ENCODE results near the gene GRIK4.

Gene GRIK4

GRCh38 chr11:120907971-120908370 lies 396.4 kb downstream of the GRIK4 start:
- FAIRE-seq (no peak), DNase-seq (ENCODE audit: low spot score) (no peak)

- DNase-seq (ENCODE audit: low spot score) (no peak), FAIRE-seq (no peak)
Observed at GRCh38 chr11:120908461-120909181, 397.1 kb downstream of the GRIK4 start.

- FAIRE-seq (no peak), DNase-seq (ENCODE audit: low spot score) (no peak)
Observed at GRCh38 chr11:120909676-120910416, 398.3 kb downstream of the GRIK4 start.

- no peak for DNase-seq (ENCODE audit: low spot score)
- no peak for FAIRE-seq
Observed at GRCh38 chr11:120911943-120912342, 400.4 kb downstream of the GRIK4 start.

- FAIRE-seq (no peak), DNase-seq (ENCODE audit: low spot score) (peak; percentile 8)
Observed at GRCh38 chr11:120912504-120912903, 401.0 kb downstream of the GRIK4 start.

- no peak for DNase-seq (ENCODE audit: low spot score)
- no peak for FAIRE-seq
Observed at GRCh38 chr11:120912915-120913314, 401.4 kb downstream of the GRIK4 start.

- FAIRE-seq (no peak), DNase-seq (ENCODE audit: low spot score) (no peak)
Observed at GRCh38 chr11:120914021-120914420, 402.5 kb downstream of the GRIK4 start.

GRCh38 chr11:120914601-120915000 lies 403.1 kb downstream of the GRIK4 start:
- FAIRE-seq (no peak), DNase-seq (ENCODE audit: low spot score) (no peak)

- DNase-seq (ENCODE audit: low spot score) = no peak
- FAIRE-seq = no peak
Observed at GRCh38 chr11:120917559-120918239, 406.2 kb downstream of the GRIK4 start.

GRCh38 chr11:120918257-120918656 lies 406.7 kb downstream of the GRIK4 start:
- DNase-seq (ENCODE audit: low spot score) = no peak
- no peak for FAIRE-seq

GRCh38 chr11:120919045-120919444 lies 407.5 kb downstream of the GRIK4 start:
- no peak for DNase-seq (ENCODE audit: low spot score)
- FAIRE-seq = no peak

GRCh38 chr11:120919566-120919965 lies 408.0 kb downstream of the GRIK4 start:
- DNase-seq (ENCODE audit: low spot score) (no peak), FAIRE-seq (no peak)

GRCh38 chr11:120923866-120924508 lies 412.4 kb downstream of the GRIK4 start:
- no peak for FAIRE-seq
- no peak for DNase-seq (ENCODE audit: low spot score)

- no peak for DNase-seq (ENCODE audit: low spot score)
Observed at GRCh38 chr11:120925944-120926343, 414.4 kb downstream of the GRIK4 start.

GRCh38 chr11:120928627-120929026 lies 417.1 kb downstream of the GRIK4 start:
- FAIRE-seq = no peak
- no peak for DNase-seq (ENCODE audit: low spot score)

More at GRCh38 chr11:120925944-120926343, 414.4 kb downstream of the GRIK4 start:
- FAIRE-seq = no peak

GRCh38 chr11:120929090-120929489 lies 417.5 kb downstream of the GRIK4 start:
- no peak for FAIRE-seq
- no peak for DNase-seq (ENCODE audit: low spot score)

- FAIRE-seq = no peak
- DNase-seq (ENCODE audit: low spot score) = peak; percentile 54
Observed at GRCh38 chr11:120929664-120930154, 418.2 kb downstream of the GRIK4 start.

- no peak for FAIRE-seq
Observed at GRCh38 chr11:120931057-120931779, 419.7 kb downstream of the GRIK4 start.

GRCh38 chr11:120932305-120932915 lies 420.9 kb downstream of the GRIK4 start:
- DNase-seq (ENCODE audit: low spot score) = no peak
- FAIRE-seq = no peak

More at GRCh38 chr11:120931057-120931779, 419.7 kb downstream of the GRIK4 start:
- DNase-seq (ENCODE audit: low spot score) = peak; percentile 6

- DNase-seq (ENCODE audit: low spot score) = no peak
- no peak for FAIRE-seq
Observed at GRCh38 chr11:120936356-120936755, 424.8 kb downstream of the GRIK4 start.
